ENCODE data around the gene SLC51B.
"Not testable (repeated sequence)": the region's sequence is repeated elsewhere in the genome, so short reads cannot be mapped to it uniquely, and the experiment has no call there.

Gene SLC51B

GRCh38 chr15:65044724-65045481, at the start of gene SLC51B:
Gene SLC51B, plus strand, starts transcription at chr15:65045387. Its CDS starts 4,618 bp downstream, at chr15:65050005.
- no peak for DNase-seq (ENCODE audit: low read depth in 3 of 3)

GRCh38 chr15:64997066-64997465, 48.1 kb upstream of the SLC51B start:
- DNase-seq (ENCODE audit: low read depth in 3 of 3) = no peak

DNA sequence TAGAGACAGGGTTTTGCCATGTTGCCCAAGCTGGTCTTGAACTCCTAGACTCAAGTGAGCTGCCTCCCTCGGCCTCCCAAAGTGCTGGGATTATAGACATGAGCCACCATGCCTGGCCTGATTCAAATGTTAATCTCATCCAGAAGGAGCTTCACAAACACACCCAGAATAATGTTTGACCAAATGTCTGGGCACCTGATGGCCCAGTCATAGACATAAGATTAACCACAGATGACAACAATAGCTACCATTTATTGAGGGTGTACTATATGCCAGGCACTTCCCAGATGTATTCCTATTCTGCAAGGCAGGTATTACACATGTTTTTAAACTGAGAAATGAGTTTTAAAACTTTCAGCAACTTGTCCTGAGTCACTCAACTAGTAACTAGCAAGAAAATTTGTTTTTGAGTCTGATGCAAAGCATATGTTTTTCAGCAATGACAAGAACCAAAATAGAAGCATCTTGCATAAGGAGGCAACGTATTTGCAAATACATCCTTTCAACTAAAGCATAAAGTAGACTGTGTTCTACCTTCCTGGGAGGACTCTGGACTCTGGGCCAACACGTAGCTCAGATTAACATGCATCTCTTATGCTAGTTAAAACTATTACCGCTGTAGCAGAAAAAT, 47.3 kb upstream of the SLC51B start:
- no peak for DNase-seq (ENCODE audit: low read depth in 3 of 3)

DNA sequence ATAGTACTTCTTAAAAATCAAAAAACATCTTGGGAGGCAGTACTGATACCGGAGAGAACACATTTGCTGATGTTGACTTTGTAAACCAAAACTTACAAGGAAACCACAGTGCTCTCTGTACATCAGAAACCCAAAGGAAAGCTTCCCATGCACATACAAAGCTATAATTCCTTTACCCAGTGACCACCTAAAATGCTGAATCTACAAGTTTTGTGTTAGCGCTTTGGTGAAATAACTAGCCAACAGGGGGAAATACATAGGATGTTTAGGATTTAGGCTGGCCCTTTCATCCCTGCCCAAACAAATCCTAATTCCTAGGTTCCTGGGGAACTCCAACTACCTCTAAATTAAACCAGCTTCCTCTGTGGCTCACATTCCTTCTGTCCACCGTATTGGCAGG, 40.2 kb upstream of the SLC51B start:
- DNase-seq (ENCODE audit: low read depth in 3 of 3) = no peak

- DNase-seq (ENCODE audit: low read depth in 3 of 3) = no peak
Measured at GRCh38 chr15:65006876-65007275, 38.3 kb upstream of the SLC51B start.

DNA sequence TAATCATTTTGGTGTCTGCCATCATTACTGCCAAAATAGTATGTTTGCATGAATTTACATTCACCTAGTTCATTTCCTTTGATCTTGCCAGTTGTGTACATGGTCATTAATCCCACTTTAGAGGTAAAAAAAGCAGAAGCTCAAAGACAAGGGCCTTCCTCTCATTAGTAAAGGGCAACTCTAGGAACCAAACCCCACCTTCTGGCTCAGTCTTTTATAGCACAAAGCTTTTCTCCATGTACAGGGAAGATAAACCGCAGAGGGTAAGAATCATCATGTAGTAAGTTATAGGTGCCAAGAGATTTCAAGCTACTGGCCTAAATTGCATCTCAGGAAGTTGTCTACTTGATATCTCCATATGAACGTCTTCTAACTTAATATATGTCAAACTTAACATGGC, 36.2 kb upstream of the SLC51B start:
- no peak for DNase-seq (ENCODE audit: low read depth in 3 of 3)

- not testable (repeated sequence) for DNase-seq (ENCODE audit: low read depth in 3 of 3)
Measured at GRCh38 chr15:65011198-65011597, 34.0 kb upstream of the SLC51B start.

DNA sequence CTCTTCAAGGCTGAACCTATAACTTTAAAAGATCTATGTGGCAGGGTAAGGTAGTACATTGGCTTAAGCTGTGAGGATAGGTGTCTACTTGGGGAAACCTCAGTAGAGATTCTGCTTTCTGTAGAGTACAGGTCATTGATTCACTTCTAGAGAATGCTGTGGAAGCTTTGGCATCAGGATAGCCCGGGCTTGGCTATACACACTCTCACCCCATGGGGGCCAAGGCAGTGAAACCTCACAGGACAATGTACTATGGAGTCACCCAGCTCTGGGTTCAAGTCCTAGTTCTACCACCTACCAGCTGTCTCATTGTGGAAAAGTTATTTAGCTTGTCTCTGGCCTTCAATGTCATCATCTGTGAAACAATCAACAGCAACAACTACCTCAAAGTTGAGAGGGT, 24.8 kb upstream of the SLC51B start:
- DNase-seq (ENCODE audit: low read depth in 3 of 3) = no peak

DNA sequence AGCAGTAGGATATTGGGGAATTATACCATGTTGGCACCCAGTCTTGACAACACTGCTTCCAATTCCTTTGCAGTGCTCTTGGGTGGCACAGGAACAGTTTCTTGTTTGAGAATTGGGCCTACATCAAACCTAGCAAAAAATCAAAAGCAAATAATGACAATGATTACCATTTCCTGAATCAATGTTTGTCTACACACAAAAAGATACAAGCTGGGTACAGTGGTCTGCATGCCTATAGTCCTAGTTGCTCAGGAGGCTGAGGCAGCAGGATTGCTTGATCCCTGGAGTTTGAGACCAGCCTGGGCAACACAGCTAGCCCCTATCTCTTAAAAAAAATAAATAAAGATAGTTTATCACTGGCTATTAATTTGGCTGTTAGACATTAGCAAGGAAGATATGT, 23.7 kb upstream of the SLC51B start:
- DNase-seq (ENCODE audit: low read depth in 3 of 3) = no peak

DNA sequence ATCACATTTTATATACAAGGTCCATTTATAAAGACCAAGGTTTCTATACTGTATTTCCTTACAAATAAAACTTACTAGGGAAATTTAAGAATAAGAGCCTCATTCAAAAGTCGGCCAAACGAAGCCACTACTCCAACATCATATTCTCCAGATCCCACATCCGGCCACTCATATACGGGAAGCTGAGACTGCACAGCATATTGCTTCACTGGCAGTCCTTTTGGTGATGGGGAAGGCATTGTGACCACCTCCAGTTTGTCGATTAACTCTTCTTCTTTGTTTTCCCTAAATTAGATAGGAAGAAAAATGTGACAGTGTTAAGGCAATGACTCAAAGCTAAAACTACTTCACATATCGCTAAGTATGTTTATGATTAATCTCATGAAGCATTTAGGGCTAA, 18.4 kb upstream of the SLC51B start:
- no peak for DNase-seq (ENCODE audit: low read depth in 3 of 3)

- no peak for DNase-seq (ENCODE audit: low read depth in 3 of 3)
Measured at GRCh38 chr15:65027593-65027992, 17.6 kb upstream of the SLC51B start.

GRCh38 chr15:65028338-65028737, 16.8 kb upstream of the SLC51B start:
- DNase-seq (ENCODE audit: low read depth in 3 of 3) = no peak

- peak; percentile 90 to 97 (median 90) for DNase-seq (ENCODE audit: low read depth in 3 of 3)
Measured at GRCh38 chr15:65028921-65029735, 16.1 kb upstream of the SLC51B start, which contains the start of gene MTFMT. Gene MTFMT, minus strand, starts transcription at chr15:65029639. Its CDS starts 26 bp downstream, at chr15:65029613.

- no peak for DNase-seq (ENCODE audit: low read depth in 3 of 3)
Measured at GRCh38 chr15:65029736-65030208, 15.4 kb upstream of the SLC51B start.

DNA sequence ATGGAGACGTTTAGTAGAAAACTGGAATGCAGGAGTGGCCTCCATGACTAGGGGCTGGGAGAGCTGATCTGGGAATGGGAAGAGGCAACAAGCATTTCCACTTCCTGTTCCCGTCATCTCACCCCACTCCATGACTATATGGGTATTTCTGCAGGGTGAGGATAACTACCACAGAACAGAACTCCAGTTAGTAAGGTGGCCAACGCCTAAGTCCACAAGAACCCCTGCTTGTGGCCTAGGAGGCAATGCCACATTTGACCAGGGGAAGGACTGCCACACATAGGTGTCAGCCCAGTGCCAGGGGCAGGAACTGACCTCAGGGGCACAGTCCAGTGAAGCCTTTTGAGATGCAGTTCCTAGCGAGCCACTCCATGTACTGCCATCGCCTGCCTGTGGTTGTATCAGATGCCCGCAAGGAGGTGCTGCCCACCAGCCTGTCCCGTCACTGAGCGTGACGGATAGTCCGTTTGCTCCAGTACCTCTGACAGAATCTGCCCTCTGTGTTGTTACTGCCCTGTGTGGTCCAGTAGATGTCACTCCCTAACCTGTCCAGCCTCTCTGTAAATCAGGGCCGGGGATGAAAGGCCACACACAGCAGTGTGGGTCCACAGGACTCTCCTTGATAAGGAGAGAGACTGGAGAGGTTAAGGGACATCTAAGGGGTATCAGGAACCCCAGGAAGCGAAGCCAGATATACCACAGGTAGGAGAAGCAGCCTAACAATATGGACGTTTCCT, 12.2 kb upstream of the SLC51B start:
- DNase-seq (ENCODE audit: low read depth in 3 of 3) = no peak

GRCh38 chr15:65033659-65034269, 11.4 kb upstream of the SLC51B start:
- DNase-seq (ENCODE audit: low read depth in 3 of 3) = no peak

DNA sequence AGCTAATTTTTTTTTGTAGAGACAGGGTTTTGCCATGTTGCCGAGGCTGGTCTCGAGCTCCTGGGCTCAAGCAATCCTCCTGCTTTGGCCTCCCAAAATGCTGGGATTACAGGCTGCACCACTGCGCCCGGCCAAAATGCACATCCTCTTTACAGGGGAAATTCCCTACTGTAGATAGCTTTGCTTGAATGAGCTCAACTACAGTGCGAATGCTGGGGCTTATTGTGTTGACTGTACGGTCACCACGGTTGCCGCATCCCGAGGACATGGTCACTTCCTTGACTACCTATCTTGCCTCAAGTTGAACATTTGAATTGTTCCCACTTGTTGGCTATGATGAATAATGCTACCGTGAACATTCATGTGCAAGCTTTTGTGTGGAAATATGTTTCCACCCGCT, 10.5 kb upstream of the SLC51B start:
- no peak for DNase-seq (ENCODE audit: low read depth in 3 of 3)

GRCh38 chr15:65037309-65037708, 7.9 kb upstream of the SLC51B start:
- DNase-seq (ENCODE audit: low read depth in 3 of 3) = no peak

- DNase-seq (ENCODE audit: low read depth in 3 of 3) = no peak
Measured at GRCh38 chr15:65038428-65038827, 6.8 kb upstream of the SLC51B start.

GRCh38 chr15:65038836-65039235, 6.4 kb upstream of the SLC51B start:
- no peak for DNase-seq (ENCODE audit: low read depth in 3 of 3)

GRCh38 chr15:65040461-65040860, 4.7 kb upstream of the SLC51B start:
- DNase-seq (ENCODE audit: low read depth in 3 of 3) = no peak

Measured in stimulated activated CD4-positive, alpha-beta T cell treated with anti-CD3 and anti-CD28 coated beads, TNF-alpha, amount 100 ng/mL, for 4 hours (primary cell).